GM18511 (cell line): Measurements from ENCODE around the gene ARFIP1.
"Not testable (repeated sequence)": the region's sequence is repeated elsewhere in the genome, so short reads cannot be mapped to it uniquely, and the experiment has no call there.

ENCODE experiments used
- ATAC-seq: cut with Tn5 transposase; IDR thresholded peaks from one replicate; pipeline ENCODE4 v1.9.1; 2021; ENCODE audit warnings: mild to moderate bottlenecking, moderate library complexity; ENCODE audit not compliant: unreplicated experiment

The ARFIP1 gene

GRCh38 chr4:152836936-152837335 lies 57.2 kb downstream of the ARFIP1 start:
- ATAC-seq = no peak

DNA sequence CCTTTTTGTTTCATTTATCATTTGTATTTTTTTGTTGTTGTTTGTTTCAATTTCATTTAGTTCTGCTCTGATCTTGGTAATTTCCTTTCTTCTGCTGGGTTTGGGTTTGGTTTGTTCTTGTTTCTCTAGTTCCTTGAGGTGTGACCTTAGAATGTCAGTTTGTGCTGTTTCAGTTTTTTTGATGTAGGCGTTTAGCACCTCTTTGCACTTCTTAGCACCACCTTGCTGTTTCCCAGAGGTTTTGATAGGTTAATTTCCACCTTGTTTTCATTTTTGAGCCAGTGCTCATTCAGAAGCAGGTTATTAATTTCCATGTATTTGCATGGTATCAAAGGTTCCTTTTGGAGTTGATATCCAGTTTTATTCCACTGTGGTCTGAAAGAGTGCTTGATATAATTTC lies 60.0 kb downstream of the ARFIP1 start:
- ATAC-seq = not testable (repeated sequence)

DNA sequence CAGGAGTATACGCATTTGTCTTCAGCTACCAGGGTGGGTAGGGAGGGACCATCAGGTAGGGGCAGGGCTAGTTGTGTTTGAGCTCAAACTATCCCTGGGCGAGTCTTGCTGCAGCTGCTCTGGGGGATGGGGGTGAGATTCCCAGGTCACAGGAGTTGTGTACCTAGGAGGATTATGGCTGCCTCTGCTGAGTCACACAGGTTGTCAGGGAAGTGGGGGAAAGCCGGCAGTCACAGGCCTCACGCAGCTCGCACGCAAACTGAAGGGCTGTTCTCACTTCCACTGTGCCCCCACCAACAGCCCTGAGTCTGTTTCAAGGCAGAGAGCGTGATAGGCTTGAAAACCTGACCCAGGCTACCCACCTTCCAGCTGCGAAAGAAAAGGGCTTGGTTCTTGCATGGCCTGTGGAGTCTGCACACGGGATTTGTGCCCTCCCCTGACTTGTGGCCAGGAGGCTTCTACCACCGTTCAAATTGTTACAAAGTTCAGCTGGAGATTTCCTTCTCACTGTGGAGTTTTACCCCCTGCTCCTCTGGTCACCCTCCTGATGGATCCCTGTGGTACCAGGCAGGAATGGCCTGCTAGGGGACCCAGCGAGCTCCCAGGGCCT lies 63.8 kb downstream of the ARFIP1 start:
- ATAC-seq = no peak

GRCh38 chr4:152847376-152847775 lies 67.6 kb downstream of the ARFIP1 start:
- no peak for ATAC-seq

- no peak for ATAC-seq
Measured at GRCh38 chr4:152848508-152848907, 68.8 kb downstream of the ARFIP1 start.

- ATAC-seq = no peak
Measured at GRCh38 chr4:152849350-152849749, 69.6 kb downstream of the ARFIP1 start.

DNA sequence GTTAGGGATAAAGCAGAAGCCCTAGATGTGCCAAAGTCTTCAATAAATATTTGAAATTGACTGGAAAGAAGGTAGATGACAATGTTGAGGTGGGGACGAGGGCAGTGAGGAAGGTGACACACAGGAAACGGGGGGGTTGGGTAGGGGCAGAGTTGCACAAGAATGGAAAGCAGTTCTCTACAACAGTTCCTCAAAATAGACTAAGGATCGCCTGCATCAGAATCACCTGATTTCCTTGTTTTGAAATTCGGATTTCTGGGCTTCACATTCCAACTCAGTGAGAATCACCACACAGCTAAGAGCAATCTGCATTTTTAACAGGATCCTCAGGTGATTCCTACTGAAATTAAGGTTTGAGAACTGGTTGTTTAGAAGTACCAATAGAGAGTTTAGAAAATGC lies 70.6 kb downstream of the ARFIP1 start:
- ATAC-seq = peak; percentile 77

DNA sequence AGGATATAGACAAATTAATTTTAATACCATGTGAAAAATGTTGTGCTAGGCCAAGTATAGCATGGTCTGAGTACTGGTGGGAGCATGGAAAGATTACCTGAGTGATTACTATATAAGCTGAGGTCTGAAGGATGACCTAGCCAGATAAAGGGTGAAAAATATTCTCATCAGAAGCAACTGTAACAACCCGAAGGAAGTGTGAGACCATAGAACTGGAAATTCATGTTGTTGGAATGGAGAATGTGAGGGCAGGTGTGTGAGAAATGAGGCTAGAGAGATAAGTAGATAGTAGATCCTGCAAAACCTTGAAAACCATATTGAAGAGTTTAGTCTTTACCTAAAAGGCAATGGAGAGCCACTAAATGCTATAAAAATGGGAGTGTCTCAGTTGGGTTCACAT lies 71.5 kb downstream of the ARFIP1 start:
- ATAC-seq = no peak

DNA sequence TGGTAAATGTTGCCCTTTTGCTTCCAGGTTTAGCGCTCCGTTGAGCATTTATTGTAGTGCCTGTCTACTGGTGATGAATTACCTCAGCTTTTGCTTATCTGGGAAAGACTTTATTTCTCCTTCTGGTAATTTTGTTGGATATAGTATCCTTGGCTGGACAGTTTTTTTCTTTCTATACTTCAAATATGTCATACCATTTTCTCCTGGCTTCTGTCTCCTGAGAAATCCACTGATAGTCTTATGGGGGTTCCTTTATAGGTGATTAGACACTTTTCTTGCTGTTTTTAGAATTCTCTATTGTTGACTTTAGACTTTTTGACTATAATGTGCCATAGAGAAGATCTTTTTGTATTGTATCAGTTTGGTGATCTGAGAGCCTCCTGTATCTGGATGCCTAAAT lies 73.5 kb downstream of the ARFIP1 start:
- ATAC-seq = no peak

GRCh38 chr4:152854016-152854415 lies 74.3 kb downstream of the ARFIP1 start:
- ATAC-seq = not testable (repeated sequence)

DNA sequence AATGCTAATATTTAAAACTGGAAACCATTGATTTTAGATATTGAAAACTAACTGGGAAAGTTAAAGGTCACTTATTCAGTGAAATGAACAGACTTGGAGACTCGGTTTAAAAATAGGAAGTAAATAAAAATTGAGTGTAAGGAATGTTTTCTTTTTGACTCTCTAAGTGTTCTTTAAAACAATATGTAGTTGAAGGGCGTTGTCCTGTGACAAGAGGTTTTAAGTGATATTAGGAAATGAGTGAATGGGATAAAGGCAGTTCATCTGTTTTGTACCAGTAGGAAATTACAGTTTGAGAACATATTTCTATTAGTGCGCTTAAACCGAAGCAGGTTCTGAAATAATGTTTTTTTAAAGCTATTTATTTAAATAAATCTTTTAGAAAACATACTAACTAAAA lies 77.2 kb downstream of the ARFIP1 start:
- ATAC-seq = no peak

GRCh38 chr4:152858934-152859333 lies 79.2 kb downstream of the ARFIP1 start:
- no peak for ATAC-seq

DNA sequence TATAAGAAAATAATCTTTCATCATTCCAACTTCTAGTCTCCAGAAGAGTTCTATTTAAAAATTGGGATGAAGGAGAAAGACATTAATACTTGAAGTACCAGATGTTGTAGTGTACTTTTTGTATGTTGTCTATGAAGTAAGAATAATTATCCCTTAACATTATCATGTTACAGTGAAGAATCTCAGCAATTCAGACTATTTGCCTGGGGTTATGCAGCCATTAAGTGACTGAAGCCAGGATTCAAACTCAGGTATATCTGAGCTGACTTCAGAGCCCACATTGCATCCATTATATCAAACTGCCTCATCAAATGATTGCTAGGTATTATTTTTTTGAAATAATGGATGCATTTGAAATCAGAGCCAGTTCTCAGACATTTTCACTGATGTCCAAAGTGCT lies 80.3 kb downstream of the ARFIP1 start:
- no peak for ATAC-seq

- no peak for ATAC-seq
Measured at GRCh38 chr4:152862608-152863007, 82.9 kb downstream of the ARFIP1 start.

- ATAC-seq = no peak
Measured at GRCh38 chr4:152864361-152864760, 84.6 kb downstream of the ARFIP1 start.

GRCh38 chr4:152866432-152866993 lies 86.8 kb downstream of the ARFIP1 start:
- ATAC-seq = not testable (repeated sequence)

GRCh38 chr4:152870606-152871005 lies 90.9 kb downstream of the ARFIP1 start:
- no peak for ATAC-seq

GRCh38 chr4:152875261-152875660 lies 95.5 kb downstream of the ARFIP1 start:
- ATAC-seq = no peak

DNA sequence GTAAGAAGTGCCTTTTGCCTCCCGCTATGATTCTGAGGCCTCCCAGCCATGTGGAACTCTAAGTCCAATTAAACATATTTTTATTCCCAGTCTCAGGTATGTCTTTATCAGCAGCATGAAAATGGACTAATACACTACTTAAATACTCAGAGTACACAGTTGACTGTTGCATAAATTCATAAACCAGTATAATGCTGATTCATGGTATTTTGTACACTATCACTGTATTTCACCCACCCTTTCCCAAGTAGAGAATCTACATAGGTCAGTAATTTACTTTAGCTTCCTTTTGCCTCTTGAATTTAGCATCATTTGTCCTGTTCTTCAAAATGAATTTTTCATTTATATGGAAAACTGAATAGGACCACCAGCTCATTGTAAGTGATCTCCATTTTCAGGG lies 98.1 kb downstream of the ARFIP1 start:
- no peak for ATAC-seq

DNA sequence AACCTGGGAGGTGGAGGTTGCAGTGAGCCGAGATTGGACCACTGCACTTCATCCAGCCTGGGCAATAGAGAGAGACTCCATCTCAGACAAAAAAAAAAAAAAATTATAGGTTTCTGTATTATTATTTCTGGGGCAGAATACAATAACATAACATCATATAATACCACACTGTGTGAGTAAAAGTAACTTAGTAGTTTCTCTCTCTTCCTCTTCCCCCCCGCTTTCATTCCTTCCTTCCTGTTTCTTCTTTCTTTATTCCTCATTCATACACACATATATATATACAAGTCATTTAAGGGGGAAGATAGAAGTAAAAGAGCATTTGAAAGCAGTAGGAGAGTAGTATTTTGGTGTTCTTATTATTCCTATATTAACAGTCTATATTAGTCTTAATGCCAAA lies 100.5 kb downstream of the ARFIP1 start:
- ATAC-seq = no peak

- no peak for ATAC-seq
Measured at GRCh38 chr4:152881974-152882373, 102.2 kb downstream of the ARFIP1 start.

GRCh38 chr4:152885185-152885584 lies 105.4 kb downstream of the ARFIP1 start:
- ATAC-seq = no peak

DNA sequence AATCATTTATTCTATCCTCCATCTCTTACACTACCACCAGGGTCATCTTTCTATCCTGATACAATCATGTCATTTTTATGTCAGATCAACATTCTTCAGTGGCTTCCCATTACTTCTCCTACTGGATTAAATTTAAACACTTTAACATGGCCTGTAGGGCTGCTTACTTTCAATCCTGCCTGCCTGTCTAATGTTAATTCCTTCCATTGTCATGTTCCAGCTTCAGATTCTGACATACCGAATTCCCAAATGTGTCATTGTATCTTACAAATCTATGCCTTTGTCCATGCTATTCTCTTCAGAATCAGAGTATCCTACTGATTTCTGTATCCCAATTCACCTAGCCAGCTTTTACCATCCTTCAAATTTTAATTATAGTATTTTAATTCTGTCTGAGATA lies 106.4 kb downstream of the ARFIP1 start:
- no peak for ATAC-seq
